ENCODE data around the gene CCDC57. TPM values are rescaled to one million over a fixed set of nuclear protein-coding genes. Genes with fewer than 3 reads are reported as not detected.

CCDC57 gene
- total and polyA plus RNA-seq, 9 of the 15 experiments (the other 6 are each of a cell fraction or from before 2014, with no cell fraction given) = 0.83 to 36.2 (median 13.6) TPM

- TF ChIP-seq UBTF (IDR thresholded peaks at IDR 0.05; ENCODE audit: borderline replicate concordance in 1 of 2, low read depth in 2 of 2, low read length in 2 of 2) (no peak), MEIS2 (IDR thresholded peaks at IDR 0.05; ENCODE audit: partially characterized antibody) (no peak), SRSF7 (optimal IDR thresholded peaks at IDR 0.05; ENCODE audit: low read depth, low read length) (no peak), PHB2 (IDR thresholded peaks at IDR 0.05; ENCODE audit: low read depth) (no peak)
These were observed 74.1 kb downstream of the CCDC57 start (continued) for GRCh38 chr17:82138511-82138992.

DNA sequence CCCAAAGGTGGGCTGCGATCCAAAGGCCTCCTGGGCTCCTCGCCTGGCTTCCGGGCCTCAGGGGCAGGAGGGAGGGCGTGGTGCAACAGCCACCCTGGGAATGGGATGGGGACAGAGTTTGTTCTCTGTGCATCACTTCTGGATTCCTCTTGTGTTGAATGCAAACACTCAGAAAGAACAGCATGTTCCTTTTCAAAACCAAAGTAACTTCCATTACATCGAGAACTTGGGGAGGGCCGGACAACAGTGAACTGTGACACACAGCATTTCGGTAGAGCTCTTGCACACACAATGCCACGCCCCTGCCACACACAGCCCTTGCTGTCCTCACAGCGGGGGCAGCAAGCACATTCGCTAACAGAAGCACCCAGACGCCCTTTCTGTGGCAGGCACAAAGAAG lies 78.5 kb downstream of the CCDC57 start:
- Histone ChIP-seq H3K79me2 (ENCODE audit: control insufficient read depth, insufficient read depth, low read length) (no peaks in the 10 kb centered on the region), H3K9ac (ENCODE audit: insufficient read depth in 1 of 2, low read depth in 2 of 2, low read length in 2 of 2) (no peak overlapping the region), H3K27me3 (ENCODE audit: control insufficient read depth in 2 of 2, insufficient read depth in 2 of 2, low read length in 2 of 2) (no peaks in the 10 kb centered on the region), H4K20me1 (replicated peaks; ENCODE audit: control insufficient read depth, insufficient read depth, low read length) (no peaks in the 10 kb centered on the region), H3K36me3 (ENCODE audit: control insufficient read depth, insufficient read depth, low read length) (no peaks in the 10 kb centered on the region), H2AFZ (ENCODE audit: low read depth, low read length) (no peak overlapping the region), H3K27ac (ENCODE audit: extremely low read depth, low read depth, low read length) (no peak overlapping the region), H3K4me1 (replicated peaks in 1 of 2; ENCODE audit: control insufficient read depth in 2 of 2, insufficient read depth in 2 of 2, low read length in 2 of 2) (no peaks in the 10 kb centered on the region; a peak in 1 of 5 replicates), H3K4me3 (no peak overlapping the region), H3K4me2 (ENCODE audit: insufficient read depth, low read length) (no peak overlapping the region), H3K9me1 (ENCODE audit: control insufficient read depth, insufficient read depth, low read length) (no peaks in the 10 kb centered on the region), H3K9me3 (replicated peaks; ENCODE audit: control insufficient read depth, insufficient read depth, low read depth, low read length) (no peaks in the 10 kb centered on the region)
- FAIRE-seq (no peak), ATAC-seq (no peak), DNase-seq (ENCODE audit: extremely low read depth in 1 of 4, low spot score in 3 of 4) (no peak)
- intact Hi-C loops (cut with micrococcal nuclease) = no loop called here
- in situ Hi-C loops (cut with MboI) = no loop called here
- CTCF ChIA-PET (ENCODE audit: low intra/inter-chr PET ratio) = no interaction called here
- 78% methylated on average over 11 of the region's 11 CpGs for WGBS (ENCODE audit: insufficient coverage, low coverage, missing lambda C conversion rate)
- BruUV-seq (replicated peaks) = no TSS peak
- POLR2A ChIA-PET = no interaction called here
- TF ChIP-seq ZNF778 (CRISPR knock-in tag; IDR thresholded peaks at IDR 0.05) (no peak), SRSF9 (IDR thresholded peaks at IDR 0.05; ENCODE audit: borderline replicate concordance, low read depth, low read length) (no peak), ZFP91 (CRISPR knock-in tag; IDR thresholded peaks at IDR 0.05) (no peak), SMAD2 (IDR thresholded peaks at IDR 0.05; ENCODE audit: low read depth, low read length) (no peak), POLR2A (conservative IDR thresholded peaks at IDR 0.05) (no peak)
- TF ChIP-seq, protein P1, sequence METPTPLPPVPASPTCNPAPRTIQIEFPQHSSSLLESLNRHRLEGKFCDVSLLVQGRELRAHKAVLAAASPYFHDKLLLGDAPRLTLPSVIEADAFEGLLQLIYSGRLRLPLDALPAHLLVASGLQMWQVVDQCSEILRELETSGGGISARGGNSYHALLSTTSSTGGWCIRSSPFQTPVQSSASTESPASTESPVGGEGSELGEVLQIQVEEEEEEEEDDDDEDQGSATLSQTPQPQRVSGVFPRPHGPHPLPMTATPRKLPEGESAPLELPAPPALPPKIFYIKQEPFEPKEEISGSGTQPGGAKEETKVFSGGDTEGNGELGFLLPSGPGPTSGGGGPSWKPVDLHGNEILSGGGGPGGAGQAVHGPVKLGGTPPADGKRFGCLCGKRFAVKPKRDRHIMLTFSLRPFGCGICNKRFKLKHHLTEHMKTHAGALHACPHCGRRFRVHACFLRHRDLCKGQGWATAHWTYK (CRISPR knock-in tag; IDR thresholded peaks at IDR 0.05) = no peak
- TF ChIP-seq, protein P2, sequence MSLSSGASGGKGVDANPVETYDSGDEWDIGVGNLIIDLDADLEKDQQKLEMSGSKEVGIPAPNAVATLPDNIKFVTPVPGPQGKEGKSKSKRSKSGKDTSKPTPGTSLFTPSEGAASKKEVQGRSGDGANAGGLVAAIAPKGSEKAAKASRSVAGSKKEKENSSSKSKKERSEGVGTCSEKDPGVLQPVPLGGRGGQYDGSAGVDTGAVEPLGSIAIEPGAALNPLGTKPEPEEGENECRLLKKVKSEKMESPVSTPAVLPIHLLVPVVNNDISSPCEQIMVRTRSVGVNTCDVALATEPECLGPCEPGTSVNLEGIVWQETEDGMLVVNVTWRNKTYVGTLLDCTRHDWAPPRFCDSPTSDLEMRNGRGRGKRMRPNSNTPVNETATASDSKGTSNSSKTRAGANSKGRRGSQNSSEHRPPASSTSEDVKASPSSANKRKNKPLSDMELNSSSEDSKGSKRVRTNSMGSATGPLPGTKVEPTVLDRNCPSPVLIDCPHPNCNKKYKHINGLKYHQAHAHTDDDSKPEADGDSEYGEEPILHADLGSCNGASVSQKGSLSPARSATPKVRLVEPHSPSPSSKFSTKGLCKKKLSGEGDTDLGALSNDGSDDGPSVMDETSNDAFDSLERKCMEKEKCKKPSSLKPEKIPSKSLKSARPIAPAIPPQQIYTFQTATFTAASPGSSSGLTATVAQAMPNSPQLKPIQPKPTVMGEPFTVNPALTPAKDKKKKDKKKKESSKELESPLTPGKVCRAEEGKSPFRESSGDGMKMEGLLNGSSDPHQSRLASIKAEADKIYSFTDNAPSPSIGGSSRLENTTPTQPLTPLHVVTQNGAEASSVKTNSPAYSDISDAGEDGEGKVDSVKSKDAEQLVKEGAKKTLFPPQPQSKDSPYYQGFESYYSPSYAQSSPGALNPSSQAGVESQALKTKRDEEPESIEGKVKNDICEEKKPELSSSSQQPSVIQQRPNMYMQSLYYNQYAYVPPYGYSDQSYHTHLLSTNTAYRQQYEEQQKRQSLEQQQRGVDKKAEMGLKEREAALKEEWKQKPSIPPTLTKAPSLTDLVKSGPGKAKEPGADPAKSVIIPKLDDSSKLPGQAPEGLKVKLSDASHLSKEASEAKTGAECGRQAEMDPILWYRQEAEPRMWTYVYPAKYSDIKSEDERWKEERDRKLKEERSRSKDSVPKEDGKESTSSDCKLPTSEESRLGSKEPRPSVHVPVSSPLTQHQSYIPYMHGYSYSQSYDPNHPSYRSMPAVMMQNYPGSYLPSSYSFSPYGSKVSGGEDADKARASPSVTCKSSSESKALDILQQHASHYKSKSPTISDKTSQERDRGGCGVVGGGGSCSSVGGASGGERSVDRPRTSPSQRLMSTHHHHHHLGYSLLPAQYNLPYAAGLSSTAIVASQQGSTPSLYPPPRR (CRISPR knock-in tag; IDR thresholded peaks at IDR 0.05; ENCODE audit: borderline replicate concordance) = no peak
